ENCODE data around the gene ZBTB43. TPM values are rescaled to one million over a fixed set of nuclear protein-coding genes. Genes with fewer than 3 reads are reported as not detected.

The ZBTB43 gene
- total and polyA plus RNA-seq, 2 experiments from 2014 or later: 9.7 to 11.8 TPM

DNA sequence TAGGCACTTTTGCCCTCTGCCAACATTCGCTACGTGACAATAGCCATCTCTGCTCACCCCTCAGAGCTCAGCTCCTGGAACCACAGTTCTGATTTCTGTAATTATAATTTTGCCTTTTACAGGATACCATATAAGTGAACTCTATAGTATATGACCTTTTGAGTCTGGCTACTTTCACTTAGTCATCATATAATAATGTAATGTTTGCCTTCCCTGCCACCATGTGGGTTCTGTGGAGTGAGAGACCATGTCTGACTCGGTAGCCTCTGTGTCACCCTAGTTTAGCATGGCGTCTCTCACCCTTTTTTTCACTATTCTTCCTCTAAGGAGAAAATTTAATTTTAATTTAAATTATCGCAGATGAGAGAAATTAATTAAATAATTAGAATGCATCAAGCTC is 28.9 kb upstream of the ZBTB43 start:
- H3F3A ChIP-seq (replicated peaks; ENCODE audit: low read depth): no peaks in the 10 kb centered on the region
- ATAC-seq: no peak

DNA sequence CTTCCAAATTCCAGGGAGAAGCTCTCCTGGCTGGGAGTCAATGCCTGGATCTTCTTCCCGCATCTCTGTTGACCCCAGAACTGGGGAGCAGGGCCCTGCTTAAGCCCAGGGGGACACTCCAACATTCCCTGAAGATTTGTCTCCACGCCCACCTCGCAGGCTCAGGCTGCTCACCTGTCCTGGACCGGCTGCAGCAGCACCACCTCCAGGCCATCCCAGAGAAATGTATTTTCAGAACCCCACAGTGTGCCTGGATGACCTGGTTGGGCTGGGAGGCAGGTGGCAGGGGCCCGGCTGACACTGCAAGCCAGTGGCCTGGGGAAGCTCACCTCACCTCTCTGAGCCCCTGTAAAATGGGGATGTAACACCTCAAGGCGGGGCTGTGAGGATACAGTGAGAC is 27.1 kb upstream of the ZBTB43 start:
- H3K4me1 ChIP-seq (ENCODE audit: insufficient read depth): no peaks in the 10 kb centered on the region
- no peak overlapping the region for H3K4me3 ChIP-seq
- H3K36me3 ChIP-seq (ENCODE audit: insufficient read depth): no peaks in the 10 kb centered on the region
- no peak overlapping the region for H3K4me3 Mint-ChIP-seq
- TF ChIP-seq STAT1 (IDR thresholded peaks at IDR 0.05; ENCODE audit: unreplicated experiment) (no peak), POLR2AphosphoS5 (IDR thresholded peaks at IDR 0.05; ENCODE audit: low read depth) (no peak), EZH2phosphoT487 (IDR thresholded peaks at IDR 0.05; ENCODE audit: unreplicated experiment) (no peak), ZNF114 (CRISPR knock-in tag; IDR thresholded peaks at IDR 0.05) (no peak), JUNB (IDR thresholded peaks at IDR 0.05; ENCODE audit: unreplicated experiment) (no peak), ZNF331 (CRISPR knock-in tag; IDR thresholded peaks at IDR 0.05; ENCODE audit: low read depth) (no peak)
- TF ChIP-seq, protein P1, sequence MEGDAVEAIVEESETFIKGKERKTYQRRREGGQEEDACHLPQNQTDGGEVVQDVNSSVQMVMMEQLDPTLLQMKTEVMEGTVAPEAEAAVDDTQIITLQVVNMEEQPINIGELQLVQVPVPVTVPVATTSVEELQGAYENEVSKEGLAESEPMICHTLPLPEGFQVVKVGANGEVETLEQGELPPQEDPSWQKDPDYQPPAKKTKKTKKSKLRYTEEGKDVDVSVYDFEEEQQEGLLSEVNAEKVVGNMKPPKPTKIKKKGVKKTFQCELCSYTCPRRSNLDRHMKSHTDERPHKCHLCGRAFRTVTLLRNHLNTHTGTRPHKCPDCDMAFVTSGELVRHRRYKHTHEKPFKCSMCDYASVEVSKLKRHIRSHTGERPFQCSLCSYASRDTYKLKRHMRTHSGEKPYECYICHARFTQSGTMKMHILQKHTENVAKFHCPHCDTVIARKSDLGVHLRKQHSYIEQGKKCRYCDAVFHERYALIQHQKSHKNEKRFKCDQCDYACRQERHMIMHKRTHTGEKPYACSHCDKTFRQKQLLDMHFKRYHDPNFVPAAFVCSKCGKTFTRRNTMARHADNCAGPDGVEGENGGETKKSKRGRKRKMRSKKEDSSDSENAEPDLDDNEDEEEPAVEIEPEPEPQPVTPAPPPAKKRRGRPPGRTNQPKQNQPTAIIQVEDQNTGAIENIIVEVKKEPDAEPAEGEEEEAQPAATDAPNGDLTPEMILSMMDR (conservative IDR thresholded peaks at IDR 0.05; ENCODE audit: low read depth in 2 of 2): peak; percentile 62 to 83
- TF ChIP-seq, protein P2, sequence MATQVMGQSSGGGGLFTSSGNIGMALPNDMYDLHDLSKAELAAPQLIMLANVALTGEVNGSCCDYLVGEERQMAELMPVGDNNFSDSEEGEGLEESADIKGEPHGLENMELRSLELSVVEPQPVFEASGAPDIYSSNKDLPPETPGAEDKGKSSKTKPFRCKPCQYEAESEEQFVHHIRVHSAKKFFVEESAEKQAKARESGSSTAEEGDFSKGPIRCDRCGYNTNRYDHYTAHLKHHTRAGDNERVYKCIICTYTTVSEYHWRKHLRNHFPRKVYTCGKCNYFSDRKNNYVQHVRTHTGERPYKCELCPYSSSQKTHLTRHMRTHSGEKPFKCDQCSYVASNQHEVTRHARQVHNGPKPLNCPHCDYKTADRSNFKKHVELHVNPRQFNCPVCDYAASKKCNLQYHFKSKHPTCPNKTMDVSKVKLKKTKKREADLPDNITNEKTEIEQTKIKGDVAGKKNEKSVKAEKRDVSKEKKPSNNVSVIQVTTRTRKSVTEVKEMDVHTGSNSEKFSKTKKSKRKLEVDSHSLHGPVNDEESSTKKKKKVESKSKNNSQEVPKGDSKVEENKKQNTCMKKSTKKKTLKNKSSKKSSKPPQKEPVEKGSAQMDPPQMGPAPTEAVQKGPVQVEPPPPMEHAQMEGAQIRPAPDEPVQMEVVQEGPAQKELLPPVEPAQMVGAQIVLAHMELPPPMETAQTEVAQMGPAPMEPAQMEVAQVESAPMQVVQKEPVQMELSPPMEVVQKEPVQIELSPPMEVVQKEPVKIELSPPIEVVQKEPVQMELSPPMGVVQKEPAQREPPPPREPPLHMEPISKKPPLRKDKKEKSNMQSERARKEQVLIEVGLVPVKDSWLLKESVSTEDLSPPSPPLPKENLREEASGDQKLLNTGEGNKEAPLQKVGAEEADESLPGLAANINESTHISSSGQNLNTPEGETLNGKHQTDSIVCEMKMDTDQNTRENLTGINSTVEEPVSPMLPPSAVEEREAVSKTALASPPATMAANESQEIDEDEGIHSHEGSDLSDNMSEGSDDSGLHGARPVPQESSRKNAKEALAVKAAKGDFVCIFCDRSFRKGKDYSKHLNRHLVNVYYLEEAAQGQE (IDR thresholded peaks at IDR 0.05; ENCODE audit: unreplicated experiment): no peak
- peak overlapping the region; percentile 83 for H2AFZ ChIP-seq
- H3K9me3 Mint-ChIP-seq: no peaks in the 10 kb centered on the region
- no peaks in the 10 kb centered on the region for H3K36me3 Mint-ChIP-seq (ENCODE audit: low read depth)
- H3K9me2 ChIP-seq (ENCODE audit: insufficient read depth): no peaks in the 10 kb centered on the region
- peaks cover 5% of the 10 kb centered on the region for H3K27me3 Mint-ChIP-seq (ENCODE audit: insufficient read depth, low read depth, poor library complexity)
- no peak overlapping the region for H3K27ac ChIP-seq (ENCODE audit: low read depth)
- peak; percentile 91 for ATAC-seq
- 0 out of 2 replicates have a peak, but pooled peaks cover 5% of the 10 kb centered on the region for H3K27me3 ChIP-seq (ENCODE audit: insufficient read depth)
- H3F3A ChIP-seq (replicated peaks; ENCODE audit: low read depth): no peaks in the 10 kb centered on the region
- 0 out of 3 replicates have a peak, but pooled peaks cover 3% of the 10 kb centered on the region for H3K4me1 Mint-ChIP-seq
- H4K20me1 ChIP-seq (replicated peaks; ENCODE audit: insufficient read depth): no peaks in the 10 kb centered on the region
- H3K79me2 ChIP-seq (replicated peaks; ENCODE audit: insufficient read depth): no peaks in the 10 kb centered on the region
- H3K4me2 ChIP-seq: no peak overlapping the region
- no peak overlapping the region for H3K27ac Mint-ChIP-seq
- DNase-seq (ENCODE audit: low spot score): peak; percentile 86

More for the DNA sequence above, 28.9 kb upstream of the ZBTB43 start:
- no peak for DNase-seq (ENCODE audit: low spot score)
- H3K4me2 ChIP-seq: no peak overlapping the region
- H3K27ac ChIP-seq (ENCODE audit: low read depth): no peak overlapping the region
- no peaks in the 10 kb centered on the region for H3K27me3 ChIP-seq (ENCODE audit: insufficient read depth)
- H3K79me2 ChIP-seq (replicated peaks; ENCODE audit: insufficient read depth): no peaks in the 10 kb centered on the region
- H3K4me1 ChIP-seq (ENCODE audit: insufficient read depth): no peaks in the 10 kb centered on the region
- no peaks in the 10 kb centered on the region for H3K9me2 ChIP-seq (ENCODE audit: insufficient read depth)
- TF ChIP-seq ZNF331 (CRISPR knock-in tag; IDR thresholded peaks at IDR 0.05; ENCODE audit: low read depth) (no peak), JUNB (IDR thresholded peaks at IDR 0.05; ENCODE audit: unreplicated experiment) (no peak)
- no peak overlapping the region for H3K4me3 ChIP-seq
- Mint-ChIP-seq H3K9me3 (no peaks in the 10 kb centered on the region), H3K4me1 (0 out of 3 replicates have a peak, but pooled peaks cover 3% of the 10 kb centered on the region), H3K36me3 (ENCODE audit: low read depth) (no peaks in the 10 kb centered on the region), H3K27me3 (ENCODE audit: insufficient read depth, low read depth, poor library complexity) (peaks cover 2% of the 10 kb centered on the region), H3K4me3 (no peak overlapping the region), H3K27ac (no peak overlapping the region)
- H3K36me3 ChIP-seq (ENCODE audit: insufficient read depth): no peaks in the 10 kb centered on the region
- H4K20me1 ChIP-seq (replicated peaks; ENCODE audit: insufficient read depth): no peaks in the 10 kb centered on the region
- no peak overlapping the region for H2AFZ ChIP-seq

All from GM23338 (cell line).